HepG2 (cell line): Measurements from ENCODE around the gene ZNF189. TPM values are rescaled to one million over a fixed set of nuclear protein-coding genes. Genes with fewer than 3 reads are reported as not detected.

Experiments used
- ATAC-seq: fragments of 200-7000 bp; cut with Tn5 transposase; 3 replicates; pipeline ENCODE4 v1.9.1; 2020; ENCODE audit warnings: mild to moderate bottlenecking, moderate library complexity
- BruUV-seq: library from RNA; stranded (reverse); fragments of 400-500 nt; replicated peaks from 2 replicates; lab custom pipeline; 2021; lab: Mats Ljungman, UMichigan
- CTCF ChIA-PET: fragments of 300-600 bp; formaldehyde crosslinking; extraction: SDS; loops from one replicate; lab custom pipeline; 2021; ENCODE audit warnings: low total read pairs, inconsistent platforms, low intra/inter-chr PET ratio; lab: Yijun Ruan, JAX
- POLR2A ChIA-PET: fragments of 350-600 bp; sonication (Branson Sonifier 250); formaldehyde crosslinking; loops from one replicate; lab custom pipeline; 2020; ENCODE audit warnings: antibody characterized with exemption, inconsistent platforms; lab: Yijun Ruan, JAX
- DNase-seq: peaks from one replicate; pipeline ENCODE4 v3.0.0-alpha.2; 2015; ENCODE audit warnings: low spot score
- FAIRE-seq: peaks from 3 replicates; lab custom pipeline; 2011; peaks lifted over from hg19 to GRCh38; lab: Jason Lieb, UNC
- H2AFZ ChIP-seq: one replicate; pipeline ENCODE4 v1.6.1; 2011; ENCODE audit warnings: low read length, inconsistent platforms
- H3K27ac ChIP-seq: fragments of 300-600 bp; 3 replicates; pipeline ENCODE4 v1.8.0; 2011; ENCODE audit warnings: mixed run types, mild to moderate bottlenecking, mixed read lengths, low read length, inconsistent platforms; ENCODE audit not compliant: insufficient read depth; ENCODE audit errors: extremely low read length
- H3K27me3 ChIP-seq, 2 experiments: fragments of 200-600 bp in 1 of 2; 2 replicates in 1 of 2; 3 replicates in 1 of 2; pipeline versions ENCODE4 v1.6.0 to v1.8.0; 2011; ENCODE audit warnings: low read length in 2 of 2, mild to moderate bottlenecking in 2 of 2, moderate library complexity in 2 of 2, inconsistent platforms in 1 of 2; ENCODE audit not compliant: insufficient read depth in 2 of 2, control insufficient read depth in 1 of 2
- H3K36me3 ChIP-seq, 2 experiments: fragments of 200-600 bp in 1 of 2; replicated peaks in 1 of 2; 2 replicates in 1 of 2; 3 replicates in 1 of 2; pipeline versions ENCODE4 v1.5.1 to v1.8.0; 2011; ENCODE audit warnings: low read length in 2 of 2, inconsistent platforms in 1 of 2; ENCODE audit not compliant: insufficient read depth in 2 of 2, control insufficient read depth in 1 of 2
- H3K4me1 ChIP-seq: 2 replicates; pipeline ENCODE4 v1.5.1; 2012; ENCODE audit warnings: low read length, inconsistent platforms; ENCODE audit not compliant: insufficient read depth
- H3K4me2 ChIP-seq: 2 replicates; pipeline ENCODE4 v1.6.0; 2011; ENCODE audit warnings: low read depth, low read length, inconsistent platforms
- H3K4me3 ChIP-seq, 3 experiments: fragments of 200-600 bp in 1 of 3; sonication (generic), shearing (Covaris generic) in 1 of 3; replicated peaks in 1 of 3; 2 replicates each; pipeline ENCODE4 v1.5.1; 2011 to 2016; ENCODE audit warnings: low read length in 3 of 3, inconsistent platforms in 2 of 3, low read depth in 2 of 3, mild to moderate bottlenecking in 2 of 3, control low read depth in 1 of 3, mixed read lengths in 1 of 3; ENCODE audit not compliant: insufficient read depth in 1 of 3
- H3K79me2 ChIP-seq: one replicate; pipeline ENCODE4 v1.6.1; 2011; ENCODE audit warnings: low read length, inconsistent platforms; ENCODE audit not compliant: insufficient read depth
- H3K9ac ChIP-seq: 2 replicates; pipeline ENCODE4 v1.6.0; 2011; ENCODE audit warnings: mild to moderate bottlenecking, low read depth, low read length, inconsistent platforms; ENCODE audit not compliant: insufficient read depth
- H3K9me3 ChIP-seq: 2 replicates; pipeline ENCODE4 v1.5.1; 2012; ENCODE audit warnings: mild to moderate bottlenecking, low read length
- H4K20me1 ChIP-seq: 2 replicates; pipeline ENCODE4 v1.6.0; 2011; ENCODE audit warnings: inconsistent platforms, mild to moderate bottlenecking, low read length, moderate library complexity; ENCODE audit not compliant: insufficient read depth
- ATM ChIP-seq: fragments of 450-650 bp; IDR thresholded peaks from 2 replicates; pipeline ENCODE4 v1.7.1; 2017; ENCODE audit warnings: mild to moderate bottlenecking, borderline replicate concordance
- ATRX ChIP-seq: sonication (generic); formaldehyde crosslinking; IDR thresholded peaks from 2 replicates; pipeline ENCODE4 v1.4.0; 2020; ENCODE audit warnings: missing genetic modification reagents, borderline replicate concordance
- KDM2A ChIP-seq: sonication (generic); formaldehyde crosslinking; IDR thresholded peaks from 2 replicates; pipeline ENCODE4 v1.4.0; 2020; ENCODE audit warnings: low read depth, missing genetic modification reagents, borderline replicate concordance
- MIXL1 ChIP-seq: IDR thresholded peaks from 2 replicates; pipeline ENCODE4 v1.6.1; 2016
- MYC ChIP-seq: sonication (generic); formaldehyde crosslinking; IDR thresholded peaks from 2 replicates; pipeline ENCODE4 v1.9.0; 2021; ENCODE audit warnings: missing genetic modification reagents, borderline replicate concordance
- RCOR2 ChIP-seq: IDR thresholded peaks from 2 replicates; pipeline ENCODE4 v1.6.1; 2016; ENCODE audit warnings: missing biosample characterization, missing genetic modification reagents
- ZBTB38 ChIP-seq: sonication (generic); formaldehyde crosslinking; IDR thresholded peaks from 2 replicates; pipeline ENCODE4 v1.5.1; 2020; ENCODE audit warnings: mild to moderate bottlenecking, missing genetic modification reagents
- ZNF644 ChIP-seq: IDR thresholded peaks from 2 replicates; pipeline ENCODE4 v1.6.1; 2016; ENCODE audit warnings: low read depth
- WGBS: methylation state at CpG from one replicate; pipeline ENCODE4 v1.1.6; 2017; ENCODE audit warnings: low lambda C conversion rate; 5-methylcytosine and 5-hydroxymethylcytosine counted together
- in situ Hi-C: cut with HindIII; loops from 2 replicates; pipeline ENCODE4 v1.10.0; 2017; ENCODE audit warnings: low pct_unique_long_range_greater_than_20kb; ENCODE audit not compliant: extremely low pct_ligation_motif_present
- intact Hi-C: fragments of 100-400 bp; cut with micrococcal nuclease; formaldehyde crosslinking; loops from one replicate; pipeline ENCODE4 v1.10.0; 2022; ENCODE audit not compliant: unreplicated experiment
- polyA plus RNA-seq, 8 experiments: library from polyadenylated mRNA; depleted of rRNA in 3 of 8; stranded (reverse) in 7 of 8; unstranded in 1 of 8; fragments of >200 nt; fragmentation: Illumina TruSeq in 4 of 8; extraction: Trizol in 4 of 8; gene quantifications; 2 replicates each; pipeline versions ENCODE4 v1.2.1 to v1.2.3, GENCODE V29; 2011 to 2016; ENCODE audit warnings: low read depth in 4 of 8, missing spikeins in 1 of 8, mixed read lengths in 1 of 8; ENCODE audit not compliant: insufficient read depth in 1 of 8
- total RNA-seq, 5 experiments: library from RNA; depleted of rRNA; stranded (reverse); fragments of >200 nt; fragmentation: Illumina TruSeq; extraction: Trizol; gene quantifications; 2 replicates each; pipeline ENCODE4 v1.2.3, GENCODE V29; 2016; ENCODE audit warnings: low read depth in 1 of 5
- TF ChIP-seq, protein P1 (sequence below): sonication (generic); formaldehyde crosslinking; IDR thresholded peaks from 2 replicates; pipeline ENCODE4 v1.4.0; 2020; ENCODE audit warnings: missing genetic modification reagents, borderline replicate concordance
- TF ChIP-seq, protein P2 (sequence below), 2 experiments: fragments of 450-650 bp in 1 of 2; sonication (generic) in 1 of 2; formaldehyde crosslinking; IDR thresholded peaks; 2 replicates each; pipeline versions ENCODE4 v1.5.0 to v1.8.0; 2020 to 2022; ENCODE audit warnings: mild to moderate bottlenecking in 1 of 2, missing genetic modification reagents in 1 of 2
- TF ChIP-seq, protein P3 (sequence below): IDR thresholded peaks from 2 replicates; pipeline ENCODE4 v1.6.1; 2016; ENCODE audit warnings: low read depth, missing genetic modification reagents, missing compliant biosample characterization

Gene ZNF189
- total and polyA plus RNA-seq, 2 of the 13 experiments (the other 11 are each of a cell fraction or from before 2014, with no cell fraction given): 8.4 to 50.0 TPM

DNA sequence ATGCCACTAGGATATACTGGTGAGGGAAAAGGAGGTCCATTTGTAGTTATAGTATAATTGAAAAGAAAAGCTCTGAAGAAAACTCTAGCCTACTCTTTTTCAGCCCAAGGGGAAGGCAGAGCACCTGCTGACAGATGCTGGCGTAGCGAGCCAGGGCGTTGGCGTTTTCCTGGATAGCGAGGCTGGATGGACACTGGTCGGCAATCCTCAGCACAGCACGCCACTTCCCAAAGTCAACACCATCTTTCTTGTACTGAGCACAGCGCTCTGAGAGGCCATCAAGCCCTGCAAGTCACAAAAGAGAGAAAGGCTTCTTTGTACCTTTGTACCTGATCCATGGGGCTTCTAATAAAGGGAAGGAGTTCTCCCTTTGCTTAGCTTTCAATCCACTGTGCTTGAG lies 28.7 kb downstream of the ZNF189 start (continued):
- TF ChIP-seq, protein P1, sequence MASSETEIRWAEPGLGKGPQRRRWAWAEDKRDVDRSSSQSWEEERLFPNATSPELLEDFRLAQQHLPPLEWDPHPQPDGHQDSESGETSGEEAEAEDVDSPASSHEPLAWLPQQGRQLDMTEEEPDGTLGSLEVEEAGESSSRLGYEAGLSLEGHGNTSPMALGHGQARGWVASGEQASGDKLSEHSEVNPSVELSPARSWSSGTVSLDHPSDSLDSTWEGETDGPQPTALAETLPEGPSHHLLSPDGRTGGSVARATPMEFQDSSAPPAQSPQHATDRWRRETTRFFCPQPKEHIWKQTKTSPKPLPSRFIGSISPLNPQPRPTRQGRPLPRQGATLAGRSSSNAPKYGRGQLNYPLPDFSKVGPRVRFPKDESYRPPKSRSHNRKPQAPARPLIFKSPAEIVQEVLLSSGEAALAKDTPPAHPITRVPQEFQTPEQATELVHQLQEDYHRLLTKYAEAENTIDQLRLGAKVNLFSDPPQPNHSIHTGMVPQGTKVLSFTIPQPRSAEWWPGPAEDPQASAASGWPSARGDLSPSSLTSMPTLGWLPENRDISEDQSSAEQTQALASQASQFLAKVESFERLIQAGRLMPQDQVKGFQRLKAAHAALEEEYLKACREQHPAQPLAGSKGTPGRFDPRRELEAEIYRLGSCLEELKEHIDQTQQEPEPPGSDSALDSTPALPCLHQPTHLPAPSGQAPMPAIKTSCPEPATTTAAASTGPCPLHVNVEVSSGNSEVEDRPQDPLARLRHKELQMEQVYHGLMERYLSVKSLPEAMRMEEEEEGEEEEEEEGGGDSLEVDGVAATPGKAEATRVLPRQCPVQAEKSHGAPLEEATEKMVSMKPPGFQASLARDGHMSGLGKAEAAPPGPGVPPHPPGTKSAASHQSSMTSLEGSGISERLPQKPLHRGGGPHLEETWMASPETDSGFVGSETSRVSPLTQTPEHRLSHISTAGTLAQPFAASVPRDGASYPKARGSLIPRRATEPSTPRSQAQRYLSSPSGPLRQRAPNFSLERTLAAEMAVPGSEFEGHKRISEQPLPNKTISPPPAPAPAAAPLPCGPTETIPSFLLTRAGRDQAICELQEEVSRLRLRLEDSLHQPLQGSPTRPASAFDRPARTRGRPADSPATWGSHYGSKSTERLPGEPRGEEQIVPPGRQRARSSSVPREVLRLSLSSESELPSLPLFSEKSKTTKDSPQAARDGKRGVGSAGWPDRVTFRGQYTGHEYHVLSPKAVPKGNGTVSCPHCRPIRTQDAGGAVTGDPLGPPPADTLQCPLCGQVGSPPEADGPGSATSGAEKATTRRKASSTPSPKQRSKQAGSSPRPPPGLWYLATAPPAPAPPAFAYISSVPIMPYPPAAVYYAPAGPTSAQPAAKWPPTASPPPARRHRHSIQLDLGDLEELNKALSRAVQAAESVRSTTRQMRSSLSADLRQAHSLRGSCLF (CRISPR knock-in tag): no peak
- peak; percentile 61; the same call in 1 of the 2 replicates for TF ChIP-seq ZBTB38

DNA sequence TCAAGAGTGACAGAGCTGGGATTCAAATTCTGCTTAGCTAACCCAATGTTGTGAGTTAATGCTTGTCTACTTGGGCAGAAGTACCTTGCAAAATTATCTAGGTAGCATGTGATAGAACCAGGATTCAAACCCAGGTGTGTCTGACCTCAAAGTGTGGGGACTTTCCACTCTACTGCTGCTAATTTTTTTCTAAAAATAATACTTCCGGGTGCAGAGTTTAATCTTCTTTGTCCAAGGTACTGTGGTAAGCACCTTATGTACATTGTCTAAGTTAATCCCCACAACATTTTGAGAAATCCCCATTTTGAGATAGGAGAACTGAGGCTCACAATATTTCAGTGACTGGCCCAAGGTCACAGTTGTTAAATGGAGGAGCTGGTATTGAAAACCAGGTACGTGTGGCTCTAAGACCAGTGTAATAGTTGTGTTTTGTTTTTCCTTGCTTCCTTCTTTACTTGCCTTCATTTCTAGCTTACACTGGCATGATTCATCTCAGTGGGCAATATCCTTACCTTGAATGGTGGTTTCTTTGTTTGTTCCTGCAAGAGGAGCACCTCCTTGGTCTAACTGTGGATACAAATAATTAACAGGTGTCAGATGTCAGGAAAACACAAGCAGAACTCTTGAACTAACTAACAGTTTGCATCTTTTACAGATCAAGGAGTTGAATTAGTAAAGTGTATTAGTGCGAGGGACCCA lies 29.5 kb downstream of the ZNF189 start:
- POLR2A ChIA-PET: interaction anchor here (0.9 to 2.7 kb wide), 2 partner anchors 13 to 18 kb away, joined by 3 to 6 read pairs; no protein-coding TSS in a partner anchor
- Histone ChIP-seq H3K4me1 (peaks cover 88% of the 10 kb centered on the region), H2AFZ (no peak overlapping the region), H3K79me2 (no peaks in the 10 kb centered on the region), H4K20me1 (no peaks in the 10 kb centered on the region), H3K36me3 (no peaks in the 10 kb centered on the region), H3K9ac (no peak overlapping the region), H3K4me2 (no peak overlapping the region), H3K27ac (no peak overlapping the region), H3K27me3 (no peaks in the 10 kb centered on the region), H3K4me3 (no peak overlapping the region), H3K9me3 (no peaks in the 10 kb centered on the region)
- ATAC-seq: no peak
- 90% methylated on average over 3 of the region's 3 CpGs for whole genome bisulfite sequencing
- no TSS peak for BruUV-seq
- in situ Hi-C loops (no loop called here), intact Hi-C loops (no loop called here)
- CTCF ChIA-PET: no interaction called here
- DNase-seq: no peak
- FAIRE-seq: no peak
- TF ChIP-seq RCOR2 (0 out of 2 replicates have a peak, but pooled peaks have one; percentile 36), ATM (no peak), MIXL1 (CRISPR knock-in tag) (0 out of 2 replicates have a peak, but pooled peaks have one; percentile 10), ZNF644 (CRISPR knock-in tag) (0 out of 2 replicates have a peak, but pooled peaks have one; percentile 34), ATRX (CRISPR knock-in tag) (no peak), KDM2A (CRISPR knock-in tag) (no peak), MYC (no peak)
- TF ChIP-seq, protein P2, sequence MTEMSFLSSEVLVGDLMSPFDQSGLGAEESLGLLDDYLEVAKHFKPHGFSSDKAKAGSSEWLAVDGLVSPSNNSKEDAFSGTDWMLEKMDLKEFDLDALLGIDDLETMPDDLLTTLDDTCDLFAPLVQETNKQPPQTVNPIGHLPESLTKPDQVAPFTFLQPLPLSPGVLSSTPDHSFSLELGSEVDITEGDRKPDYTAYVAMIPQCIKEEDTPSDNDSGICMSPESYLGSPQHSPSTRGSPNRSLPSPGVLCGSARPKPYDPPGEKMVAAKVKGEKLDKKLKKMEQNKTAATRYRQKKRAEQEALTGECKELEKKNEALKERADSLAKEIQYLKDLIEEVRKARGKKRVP (CRISPR knock-in tag; IDR thresholded peaks at IDR 0.05): no peak
- TF ChIP-seq, protein P3, sequence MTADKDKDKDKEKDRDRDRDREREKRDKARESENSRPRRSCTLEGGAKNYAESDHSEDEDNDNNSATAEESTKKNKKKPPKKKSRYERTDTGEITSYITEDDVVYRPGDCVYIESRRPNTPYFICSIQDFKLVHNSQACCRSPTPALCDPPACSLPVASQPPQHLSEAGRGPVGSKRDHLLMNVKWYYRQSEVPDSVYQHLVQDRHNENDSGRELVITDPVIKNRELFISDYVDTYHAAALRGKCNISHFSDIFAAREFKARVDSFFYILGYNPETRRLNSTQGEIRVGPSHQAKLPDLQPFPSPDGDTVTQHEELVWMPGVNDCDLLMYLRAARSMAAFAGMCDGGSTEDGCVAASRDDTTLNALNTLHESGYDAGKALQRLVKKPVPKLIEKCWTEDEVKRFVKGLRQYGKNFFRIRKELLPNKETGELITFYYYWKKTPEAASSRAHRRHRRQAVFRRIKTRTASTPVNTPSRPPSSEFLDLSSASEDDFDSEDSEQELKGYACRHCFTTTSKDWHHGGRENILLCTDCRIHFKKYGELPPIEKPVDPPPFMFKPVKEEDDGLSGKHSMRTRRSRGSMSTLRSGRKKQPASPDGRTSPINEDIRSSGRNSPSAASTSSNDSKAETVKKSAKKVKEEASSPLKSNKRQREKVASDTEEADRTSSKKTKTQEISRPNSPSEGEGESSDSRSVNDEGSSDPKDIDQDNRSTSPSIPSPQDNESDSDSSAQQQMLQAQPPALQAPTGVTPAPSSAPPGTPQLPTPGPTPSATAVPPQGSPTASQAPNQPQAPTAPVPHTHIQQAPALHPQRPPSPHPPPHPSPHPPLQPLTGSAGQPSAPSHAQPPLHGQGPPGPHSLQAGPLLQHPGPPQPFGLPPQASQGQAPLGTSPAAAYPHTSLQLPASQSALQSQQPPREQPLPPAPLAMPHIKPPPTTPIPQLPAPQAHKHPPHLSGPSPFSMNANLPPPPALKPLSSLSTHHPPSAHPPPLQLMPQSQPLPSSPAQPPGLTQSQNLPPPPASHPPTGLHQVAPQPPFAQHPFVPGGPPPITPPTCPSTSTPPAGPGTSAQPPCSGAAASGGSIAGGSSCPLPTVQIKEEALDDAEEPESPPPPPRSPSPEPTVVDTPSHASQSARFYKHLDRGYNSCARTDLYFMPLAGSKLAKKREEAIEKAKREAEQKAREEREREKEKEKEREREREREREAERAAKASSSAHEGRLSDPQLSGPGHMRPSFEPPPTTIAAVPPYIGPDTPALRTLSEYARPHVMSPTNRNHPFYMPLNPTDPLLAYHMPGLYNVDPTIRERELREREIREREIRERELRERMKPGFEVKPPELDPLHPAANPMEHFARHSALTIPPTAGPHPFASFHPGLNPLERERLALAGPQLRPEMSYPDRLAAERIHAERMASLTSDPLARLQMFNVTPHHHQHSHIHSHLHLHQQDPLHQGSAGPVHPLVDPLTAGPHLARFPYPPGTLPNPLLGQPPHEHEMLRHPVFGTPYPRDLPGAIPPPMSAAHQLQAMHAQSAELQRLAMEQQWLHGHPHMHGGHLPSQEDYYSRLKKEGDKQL (CRISPR knock-in tag): no peak
